Tibial nerve (tissue), 3 donors: Measurements from ENCODE around the gene CAPN14.

Experiments used
- CTCF ChIP-seq, 5 experiments: fragments of 200-600 bp in 3 of 5; fragments of 450-650 bp in 2 of 5; sonication (generic) in 3 of 5; IDR thresholded peaks; one replicate each; pipeline ENCODE4 v1.5.1; 2016 to 2019; ENCODE audit warnings: antibody characterized with exemption in 5 of 5, mild to moderate bottlenecking in 3 of 5, moderate library complexity in 2 of 5
- POLR2A ChIP-seq, 2 donors: fragments of 450-650 bp; IDR thresholded peaks; one replicate each; pipeline ENCODE4 v1.6.1; 2017; ENCODE audit warnings: antibody characterized with exemption in 2 of 2, mild to moderate bottlenecking in 2 of 2, moderate library complexity in 2 of 2

GRCh38 chr2:31235504-31235902 is 18.2 kb upstream of the CAPN14 start:
- no peak for TF ChIP-seq POLR2A (IDR thresholded peaks at IDR 0.05)
- TF ChIP-seq CTCF (IDR thresholded peaks at IDR 0.05) = no peak
